PC-9 (cell line): ENCODE data around the gene RSBN1. TPM values are rescaled to one million over a fixed set of nuclear protein-coding genes. Genes with fewer than 3 reads are reported as not detected.

Experiments
- BruUV-seq: library from RNA; stranded (reverse); fragments of 400-500 nt; replicated peaks from 2 replicates; lab custom pipeline; 2021; lab: Mats Ljungman, UMichigan
- CTCF ChIA-PET: fragments of 300-600 bp; sonication (Branson Sonifier 250); formaldehyde crosslinking; loops from one replicate; lab custom pipeline; 2022; ENCODE audit warnings: antibody characterized with exemption; lab: Charles Lee
- POLR2A ChIA-PET: fragments of 300-600 bp; sonication (Branson Sonifier 250); formaldehyde crosslinking; loops from one replicate; lab custom pipeline; 2022; ENCODE audit warnings: antibody characterized with exemption; ENCODE audit not compliant: unreplicated experiment; lab: Charles Lee
- DNase-seq, 2 experiments: peaks; one replicate each; pipeline versions ENCODE4 v3.0.0 to v3.0.0-alpha.2; 2015 to 2022; ENCODE audit warnings: mixed read lengths in 1 of 2
- H2AFZ ChIP-seq: fragments of 200-600 bp; sonication (generic); 2 replicates; pipeline ENCODE4 v1.8.1; 2017; ENCODE audit warnings: antibody characterized with exemption
- H3F3A ChIP-seq: fragments of 200-600 bp; sonication (generic); 2 replicates; pipeline ENCODE4 v1.8.1; 2017; ENCODE audit warnings: antibody characterized with exemption, mild to moderate bottlenecking, low read depth; ENCODE audit not compliant: insufficient read depth
- H3K27ac ChIP-seq: fragments of 200-600 bp; sonication (generic); 2 replicates; pipeline ENCODE4 v1.6.1; 2016; ENCODE audit warnings: mixed run types
- H3K27me3 ChIP-seq: fragments of 200-600 bp; sonication (generic); 2 replicates; pipeline ENCODE4 v1.6.1; 2016; ENCODE audit warnings: low read depth, mixed run types; ENCODE audit not compliant: insufficient read depth
- H3K36me3 ChIP-seq: fragments of 200-600 bp; sonication (generic); 2 replicates; pipeline ENCODE4 v1.6.1; 2016; ENCODE audit warnings: low read depth, mixed run types
- H3K4me1 ChIP-seq: fragments of 200-600 bp; sonication (generic); replicated peaks from 2 replicates; pipeline ENCODE4 v1.6.1; 2016; ENCODE audit warnings: mixed run types; ENCODE audit not compliant: insufficient read depth
- H3K4me2 ChIP-seq: fragments of 200-600 bp; sonication (generic); 2 replicates; pipeline ENCODE4 v1.6.1; 2017; ENCODE audit warnings: mixed run types
- H3K4me3 ChIP-seq: fragments of 200-600 bp; sonication (generic); 2 replicates; pipeline ENCODE4 v1.6.1; 2016; ENCODE audit warnings: mixed run types
- H3K79me2 ChIP-seq: fragments of 200-600 bp; sonication (generic); 2 replicates; pipeline ENCODE4 v1.6.1; 2017; ENCODE audit warnings: low read depth, mixed run types
- H3K9me2 ChIP-seq: fragments of 200-600 bp; sonication (generic); 2 replicates; pipeline ENCODE4 v1.8.1; 2017; ENCODE audit warnings: mild to moderate bottlenecking; ENCODE audit not compliant: insufficient read depth
- H3K9me3 ChIP-seq: fragments of 200-600 bp; sonication (generic); 2 replicates; pipeline ENCODE4 v1.8.1; 2016; ENCODE audit warnings: low read depth; ENCODE audit not compliant: insufficient read depth
- H4K20me1 ChIP-seq: fragments of 200-600 bp; sonication (generic); 2 replicates; pipeline ENCODE4 v1.8.1; 2017; ENCODE audit not compliant: insufficient read depth
- CTCF ChIP-seq: fragments of 200-600 bp; sonication (generic); conservative IDR thresholded peaks from 2 replicates; pipeline ENCODE4 v1.6.1; 2017; ENCODE audit warnings: mixed run types, antibody characterized with exemption, mild to moderate bottlenecking, moderate library complexity
- EZH2 ChIP-seq: fragments of 200-600 bp; sonication (generic); IDR thresholded peaks from 2 replicates; pipeline ENCODE4 v1.8.0; 2017; ENCODE audit warnings: antibody characterized with exemption, low read depth
- intact Hi-C: fragments of 100-400 bp; cut with micrococcal nuclease; formaldehyde crosslinking; loops from one replicate; pipeline ENCODE4 v1.10.0; 2022; ENCODE audit not compliant: unreplicated experiment
- total RNA-seq: library from RNA; stranded (reverse); gene quantifications from 2 replicates; pipeline ENCODE4 v1.2.3, GENCODE V29; 2021

RSBN1 gene
- total RNA-seq, 1 experiment from 2014 or later: 12.3 TPM

- POLR2A ChIA-PET: no interaction called here
- peaks cover 10% of the 10 kb centered on the region; the same call in 1 of the 2 replicates for H3K36me3 ChIP-seq
- H3K9me3 ChIP-seq: no peaks in the 10 kb centered on the region
- no peaks in the 10 kb centered on the region for H4K20me1 ChIP-seq
- intact Hi-C loops: no loop called here
- no peaks in the 10 kb centered on the region for H3K9me2 ChIP-seq
- peaks cover 24% of the 10 kb centered on the region; the same call in 1 of the 2 replicates for H3F3A ChIP-seq
- H3K79me2 ChIP-seq: no peaks in the 10 kb centered on the region; the same call in 1 of the 2 replicates
- TF ChIP-seq EZH2 (no peak), CTCF (no peak)
- no peak overlapping the region for H2AFZ ChIP-seq
- DNase-seq: no peak
- BruUV-seq: no TSS peak
- H3K27ac ChIP-seq: no peak overlapping the region
- no peaks in the 10 kb centered on the region for H3K27me3 ChIP-seq
- no peaks in the 10 kb centered on the region for H3K4me1 ChIP-seq
- CTCF ChIA-PET: no interaction called here
- no peak overlapping the region for H3K4me3 ChIP-seq
- H3K4me2 ChIP-seq: no peak overlapping the region
Observed at GRCh38 chr1:113765306-113766230, 46.7 kb downstream of the RSBN1 start.

GRCh38 chr1:113763661-113764060 lies 48.6 kb downstream of the RSBN1 start:
- intact Hi-C loops: loop anchor here (5.0 kb wide), 1 partner anchor 179 kb away; no protein-coding TSS in a partner anchor
- no TSS peak for BruUV-seq
- Histone ChIP-seq H3K4me2 (no peak overlapping the region), H3F3A (peaks cover 43% of the 10 kb centered on the region), H3K27ac (no peak overlapping the region), H3K36me3 (peaks cover 10% of the 10 kb centered on the region; the same call in 1 of the 2 replicates), H3K9me2 (no peaks in the 10 kb centered on the region), H3K4me3 (no peak overlapping the region), H3K9me3 (no peaks in the 10 kb centered on the region), H3K79me2 (peaks cover 2% of the 10 kb centered on the region; the same call in 1 of the 2 replicates), H4K20me1 (no peaks in the 10 kb centered on the region), H3K4me1 (peaks cover 9% of the 10 kb centered on the region), H2AFZ (no peak overlapping the region), H3K27me3 (no peaks in the 10 kb centered on the region)
- TF ChIP-seq EZH2 (no peak), CTCF (no peak)
- no peak for DNase-seq
- POLR2A ChIA-PET: no interaction called here
- CTCF ChIA-PET: no interaction called here

GRCh38 chr1:113761937-113762336 lies 50.3 kb downstream of the RSBN1 start:
- Histone ChIP-seq H3K36me3 (peaks cover 7% of the 10 kb centered on the region; the same call in 1 of the 2 replicates), H3K4me3 (no peak overlapping the region), H3K27ac (no peak overlapping the region), H3K79me2 (peaks cover 20% of the 10 kb centered on the region), H3K9me2 (no peaks in the 10 kb centered on the region), H3K4me2 (no peak overlapping the region), H4K20me1 (no peaks in the 10 kb centered on the region), H2AFZ (no peak overlapping the region), H3K4me1 (peaks cover 17% of the 10 kb centered on the region), H3K27me3 (no peaks in the 10 kb centered on the region), H3F3A (peaks cover 48% of the 10 kb centered on the region), H3K9me3 (no peaks in the 10 kb centered on the region)
- DNase-seq: no peak
- ChIA-PET CTCF (no interaction called here), POLR2A (no interaction called here)
- intact Hi-C loops: loop anchor here (5.0 kb wide), 1 partner anchor 180 kb away; no protein-coding TSS in a partner anchor
- no TSS peak for BruUV-seq
- TF ChIP-seq EZH2 (no peak), CTCF (no peak)
